NT2/D1 (cell line): ENCODE results near the gene PLXNA3.

ENCODE experiments used
- SUZ12 ChIP-seq: IDR thresholded peaks from 2 replicates; pipeline ENCODE4 v1.6.1; 2011; ENCODE audit not compliant: insufficient read length, insufficient read depth; ENCODE audit errors: extremely low read depth
- YY1 ChIP-seq: IDR thresholded peaks from 2 replicates; pipeline ENCODE4 v1.6.1; 2011; ENCODE audit not compliant: insufficient read length, insufficient read depth
- ZNF274 ChIP-seq: IDR thresholded peaks from 2 replicates; pipeline ENCODE4 v1.6.1; 2011; ENCODE audit warnings: mild to moderate bottlenecking, low read depth, low read length

- TF ChIP-seq SUZ12: no peak
- TF ChIP-seq ZNF274: no peak
- TF ChIP-seq YY1: no peak
Measured at GRCh38 chrX:154446430-154446829, 11.7 kb upstream of the PLXNA3 start.
